Measurements from ENCODE around the gene PLXNB3. TPM values are rescaled to one million over a fixed set of nuclear protein-coding genes. Genes with fewer than 3 reads are reported as not detected.
"Not testable (repeated sequence)": the region's sequence is repeated elsewhere in the genome, so short reads cannot be mapped to it uniquely, and the experiment has no call there.

PLXNB3 gene
- total RNA-seq, 3 donors from 2014 or later (not counting 1 experiment from before 2014, with no cell fraction given) = 1.2 to 1.3 TPM; not detected in 1

GRCh38 chrX:153813161-153813560 is 49.1 kb downstream of the PLXNB3 start:
- WGBS (ENCODE audit: insufficient coverage) = 97% methylated on average over 5 of the region's 5 CpGs
- Mint-ChIP-seq H3K27me3 (ENCODE audit: low read depth in 2 of 2) (peaks cover 0 to 7% of the 10 kb centered on the region in 2 donors), H3K36me3 (no peaks in the 10 kb centered on the region), H3K27ac (no peak overlapping the region), H3K4me3 (no peak overlapping the region), H3K4me1 (peaks cover 36 to 42% of the 10 kb centered on the region in 2 donors), H3K9me3 (no peaks in the 10 kb centered on the region)
- intact Hi-C loops (cut with micrococcal nuclease) = no loop called here
- no peaks in the 10 kb centered on the region for H3K27me3 ChIP-seq (ENCODE audit: control insufficient read depth, insufficient read depth, low read length)
- peaks cover 34% of the 10 kb centered on the region for H3K4me1 ChIP-seq (ENCODE audit: control insufficient read depth, insufficient read depth, low read length)
- H3K36me3 ChIP-seq (ENCODE audit: control insufficient read depth, insufficient read depth, low read length) = no peaks in the 10 kb centered on the region
- H3K27ac ChIP-seq (ENCODE audit: low read length) = no peak overlapping the region
- DNase-seq (no peak), ATAC-seq (no peak)
- H3K9me3 ChIP-seq (ENCODE audit: control insufficient read depth, insufficient read depth, low read length) = no peaks in the 10 kb centered on the region
- no peak overlapping the region for H3K4me3 ChIP-seq (ENCODE audit: low read length)
- no peak for TF ChIP-seq CTCF (IDR thresholded peaks at IDR 0.05)

- Mint-ChIP-seq H3K4me1 (peaks cover 42 to 47% of the 10 kb centered on the region in 2 donors), H3K27ac (peak overlapping the region in 1 of 2 donors; percentile 76), H3K27me3 (ENCODE audit: low read depth in 2 of 2) (peaks cover 0 to 7% of the 10 kb centered on the region in 2 donors), H3K36me3 (no peaks in the 10 kb centered on the region), H3K4me3 (peak overlapping the region; percentile 35), H3K9me3 (no peaks in the 10 kb centered on the region)
- Histone ChIP-seq H3K4me3 (ENCODE audit: low read length) (no peak overlapping the region), H3K9me3 (ENCODE audit: control insufficient read depth, insufficient read depth, low read length) (no peaks in the 10 kb centered on the region), H3K4me1 (ENCODE audit: control insufficient read depth, insufficient read depth, low read length) (peaks cover 48% of the 10 kb centered on the region), H3K27ac (ENCODE audit: low read length) (no peak overlapping the region), H3K27me3 (ENCODE audit: control insufficient read depth, insufficient read depth, low read length) (no peaks in the 10 kb centered on the region), H3K36me3 (ENCODE audit: control insufficient read depth, insufficient read depth, low read length) (no peaks in the 10 kb centered on the region)
- intact Hi-C loops (cut with micrococcal nuclease) = loop anchor here (5.0 kb wide), 1 partner anchor 93 kb away; no protein-coding TSS in a partner anchor
- DNase-seq = no peak
- 54% methylated on average over 18 of the region's 19 CpGs for WGBS (ENCODE audit: insufficient coverage)
- ATAC-seq = no peak
- no peak for TF ChIP-seq CTCF (IDR thresholded peaks at IDR 0.05)
Observed at GRCh38 chrX:153814591-153815315, 50.7 kb downstream of the PLXNB3 start.

GRCh38 chrX:153816831-153817690 is 53.0 kb downstream of the PLXNB3 start:
- H3K4me3 Mint-ChIP-seq = peak overlapping the region; percentile 78

GRCh38 chrX:153818064-153818463 is 54.0 kb downstream of the PLXNB3 start:
- not testable (repeated sequence) for H3K4me3 ChIP-seq (ENCODE audit: low read length); H3K9me3 Mint-ChIP-seq; ATAC-seq; DNase-seq; H3K9me3 ChIP-seq (ENCODE audit: control insufficient read depth, insufficient read depth, low read length); H3K27ac ChIP-seq (ENCODE audit: low read length); H3K36me3 Mint-ChIP-seq; H3K36me3 ChIP-seq (ENCODE audit: control insufficient read depth, insufficient read depth, low read length); H3K27ac Mint-ChIP-seq; H3K27me3 Mint-ChIP-seq (ENCODE audit: low read depth in 2 of 2); H3K27me3 ChIP-seq (ENCODE audit: control insufficient read depth, insufficient read depth, low read length)
- H3K4me1 ChIP-seq (ENCODE audit: control insufficient read depth, insufficient read depth, low read length) = peaks cover 81% of the 10 kb centered on the region
- peak overlapping the region; percentile 78 for H3K4me3 Mint-ChIP-seq
- H3K4me1 Mint-ChIP-seq = peaks cover 56 to 59% of the 10 kb centered on the region in 2 donors
- intact Hi-C loops (cut with micrococcal nuclease) = loop anchor here (5.0 kb wide), 1 partner anchor 89 kb away; no protein-coding TSS in a partner anchor
- WGBS (ENCODE audit: insufficient coverage) = 81% methylated on average over 6 of the region's 9 CpGs

More at GRCh38 chrX:153816831-153817690, 53.0 kb downstream of the PLXNB3 start:
- H3K36me3 ChIP-seq (ENCODE audit: control insufficient read depth, insufficient read depth, low read length) = no peaks in the 10 kb centered on the region
- Mint-ChIP-seq H3K27ac (peak overlapping the region; percentile 71 to 87), H3K36me3 (no peaks in the 10 kb centered on the region), H3K27me3 (ENCODE audit: low read depth in 2 of 2) (peaks cover 0 to 7% of the 10 kb centered on the region in 2 donors), H3K4me1 (peaks cover 52 to 58% of the 10 kb centered on the region in 2 donors), H3K9me3 (no peaks in the 10 kb centered on the region)
- no peaks in the 10 kb centered on the region for H3K9me3 ChIP-seq (ENCODE audit: control insufficient read depth, insufficient read depth, low read length)
- intact Hi-C loops (cut with micrococcal nuclease) = loop anchor here (5.0 kb wide), 1 partner anchor 90 kb away; no protein-coding TSS in a partner anchor
- peak overlapping the region; percentile 27 for H3K27ac ChIP-seq (ENCODE audit: low read length)
- 46% methylated on average over 16 of the region's 25 CpGs for WGBS (ENCODE audit: insufficient coverage)
- TF ChIP-seq CTCF (IDR thresholded peaks at IDR 0.05) = no peak
- DNase-seq = peak; percentile 56 to 74
- peak; percentile 60 to 71 (median 68) for ATAC-seq
- H3K4me3 ChIP-seq (ENCODE audit: low read length) = no peak overlapping the region
- peaks cover 71% of the 10 kb centered on the region for H3K4me1 ChIP-seq (ENCODE audit: control insufficient read depth, insufficient read depth, low read length)
- no peaks in the 10 kb centered on the region for H3K27me3 ChIP-seq (ENCODE audit: control insufficient read depth, insufficient read depth, low read length)

All from natural killer cell (primary cell).